Measurements from ENCODE around the gene VEGFD.

DNA sequence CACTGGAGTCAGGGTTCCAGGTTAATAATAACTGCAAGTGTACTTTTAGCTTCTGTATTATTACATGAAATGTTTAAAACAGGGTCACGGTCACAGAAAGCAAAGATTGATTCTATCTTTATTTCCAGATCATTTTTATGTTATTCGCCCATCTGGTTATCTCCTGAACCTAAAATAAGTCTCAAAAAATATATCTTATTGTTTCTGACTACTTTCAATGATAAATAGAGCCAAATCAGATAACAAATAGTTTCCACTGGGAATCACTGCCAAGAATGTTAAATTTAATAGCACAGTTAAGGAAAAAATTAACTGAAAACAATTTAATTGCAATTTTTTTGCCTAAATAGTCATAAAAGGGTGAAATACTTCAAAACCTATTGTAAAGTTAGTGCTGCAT is 17.2 kb upstream of the VEGFD start:
- TF ChIP-seq, protein P1, sequence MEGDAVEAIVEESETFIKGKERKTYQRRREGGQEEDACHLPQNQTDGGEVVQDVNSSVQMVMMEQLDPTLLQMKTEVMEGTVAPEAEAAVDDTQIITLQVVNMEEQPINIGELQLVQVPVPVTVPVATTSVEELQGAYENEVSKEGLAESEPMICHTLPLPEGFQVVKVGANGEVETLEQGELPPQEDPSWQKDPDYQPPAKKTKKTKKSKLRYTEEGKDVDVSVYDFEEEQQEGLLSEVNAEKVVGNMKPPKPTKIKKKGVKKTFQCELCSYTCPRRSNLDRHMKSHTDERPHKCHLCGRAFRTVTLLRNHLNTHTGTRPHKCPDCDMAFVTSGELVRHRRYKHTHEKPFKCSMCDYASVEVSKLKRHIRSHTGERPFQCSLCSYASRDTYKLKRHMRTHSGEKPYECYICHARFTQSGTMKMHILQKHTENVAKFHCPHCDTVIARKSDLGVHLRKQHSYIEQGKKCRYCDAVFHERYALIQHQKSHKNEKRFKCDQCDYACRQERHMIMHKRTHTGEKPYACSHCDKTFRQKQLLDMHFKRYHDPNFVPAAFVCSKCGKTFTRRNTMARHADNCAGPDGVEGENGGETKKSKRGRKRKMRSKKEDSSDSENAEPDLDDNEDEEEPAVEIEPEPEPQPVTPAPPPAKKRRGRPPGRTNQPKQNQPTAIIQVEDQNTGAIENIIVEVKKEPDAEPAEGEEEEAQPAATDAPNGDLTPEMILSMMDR (IDR thresholded peaks at IDR 0.05) = no peak
- TF ChIP-seq EZH2 (IDR thresholded peaks at IDR 0.05; ENCODE audit: borderline replicate concordance, insufficient read depth, low read depth, low read length, poor library complexity, severe bottlenecking) = no peak

Measured in B cell (primary cell).